EL (cell line): ENCODE data around the gene SEZ6.

ENCODE experiments used
- DNase-seq: peaks from one replicate; pipeline ENCODE4 v3.0.0-alpha.2; 2016

The SEZ6 gene

GRCh38 chr17:29005936-29006511 is at the start of gene SEZ6:
SEZ6 (minus strand) TSS chr17:29006033; CDS start chr17:29005869, 164 bp downstream.
- DNase-seq = peak; percentile 62

GRCh38 chr17:29054835-29055234 is 49.0 kb upstream of the SEZ6 start:
- DNase-seq = no peak

- DNase-seq = no peak
Measured at GRCh38 chr17:29051731-29052130, 45.9 kb upstream of the SEZ6 start.

GRCh38 chr17:29051194-29051593 is 45.4 kb upstream of the SEZ6 start:
- no peak for DNase-seq

GRCh38 chr17:29050176-29050575 is 44.3 kb upstream of the SEZ6 start:
- DNase-seq = no peak

- peak; percentile 22 for DNase-seq
Measured at GRCh38 chr17:29049541-29050145, 43.8 kb upstream of the SEZ6 start.

- peak; percentile 65 for DNase-seq
Measured at GRCh38 chr17:29048440-29049368, 42.9 kb upstream of the SEZ6 start.

- no peak for DNase-seq
Measured at GRCh38 chr17:29046473-29046839, 40.6 kb upstream of the SEZ6 start.

- DNase-seq = no peak
Measured at GRCh38 chr17:29045734-29046472, 40.1 kb upstream of the SEZ6 start.

- DNase-seq = no peak
Measured at GRCh38 chr17:29045026-29045425, 39.2 kb upstream of the SEZ6 start.

- no peak for DNase-seq
Measured at GRCh38 chr17:29043539-29044145, 37.8 kb upstream of the SEZ6 start.

- peak; percentile 59 for DNase-seq
Measured at GRCh38 chr17:29042679-29043538, 37.1 kb upstream of the SEZ6 start, which contains the start of gene PIPOX. PIPOX (plus strand) TSS chr17:29043141; CDS start chr17:29043226, 85 bp downstream.

- no peak for DNase-seq
Measured at GRCh38 chr17:29042026-29042678, 36.3 kb upstream of the SEZ6 start.

GRCh38 chr17:29041571-29041970 is 35.7 kb upstream of the SEZ6 start:
- no peak for DNase-seq

- no peak for DNase-seq
Measured at GRCh38 chr17:29041091-29041490, 35.3 kb upstream of the SEZ6 start.

- DNase-seq = peak; percentile 77
Measured at GRCh38 chr17:29039764-29040598, 34.1 kb upstream of the SEZ6 start.

- DNase-seq = no peak
Measured at GRCh38 chr17:29038085-29038795, 32.4 kb upstream of the SEZ6 start.

- no peak for DNase-seq
Measured at GRCh38 chr17:29037739-29038084, 31.9 kb upstream of the SEZ6 start.

- DNase-seq = no peak
Measured at GRCh38 chr17:29036584-29036983, 30.8 kb upstream of the SEZ6 start.

- no peak for DNase-seq
Measured at GRCh38 chr17:29034510-29034909, 28.7 kb upstream of the SEZ6 start.
